Lung (tissue), 12 donors: ENCODE data around the gene IFT122. TPM values are rescaled to one million over a fixed set of nuclear protein-coding genes. Genes with fewer than 3 reads are reported as not detected.

Source experiments
- ATAC-seq: fragments of 200-7000 bp; cut with Tn5 transposase; one replicate; pipeline ENCODE4 v1.9.1; 2020; ENCODE audit warnings: moderate number of reproducible peaks; ENCODE audit not compliant: insufficient read depth, low FRiP score
- DNase-seq, 3 donors: peaks; one replicate each; pipeline ENCODE4 v3.0.0-alpha.2; 2013 to 2017
- H3K27ac ChIP-seq, 2 donors: one replicate each; pipeline ENCODE4 v1.5.1; 2013; ENCODE audit warnings: mild to moderate bottlenecking in 2 of 2, moderate library complexity in 2 of 2, control low read depth in 1 of 2, inconsistent platforms in 1 of 2, low read depth in 1 of 2, low read length in 1 of 2
- H3K27me3 ChIP-seq, 3 donors: one replicate each; pipeline ENCODE4 v1.5.1; 2013; ENCODE audit warnings: low read length in 2 of 3; ENCODE audit not compliant: control insufficient read depth in 3 of 3, insufficient read depth in 3 of 3
- H3K36me3 ChIP-seq, 4 donors: one replicate each; pipeline ENCODE4 v1.5.1; 2013; ENCODE audit warnings: low read length in 4 of 4, mild to moderate bottlenecking in 1 of 4, moderate library complexity in 1 of 4; ENCODE audit not compliant: control insufficient read depth in 4 of 4, insufficient read depth in 4 of 4
- H3K4me1 ChIP-seq, 5 donors: one replicate each; pipeline ENCODE4 v1.5.1; 2013; ENCODE audit warnings: low read length in 5 of 5, mild to moderate bottlenecking in 2 of 5, moderate library complexity in 1 of 5; ENCODE audit not compliant: control insufficient read depth in 5 of 5, insufficient read depth in 5 of 5
- H3K4me3 ChIP-seq: one replicate; pipeline ENCODE4 v1.5.1; 2013; ENCODE audit warnings: mild to moderate bottlenecking, control low read depth, moderate library complexity
- H3K9ac ChIP-seq, 2 donors: one replicate each; pipeline ENCODE4 v1.5.1; 2013; ENCODE audit warnings: low read length in 2 of 2, control low read depth in 1 of 2; ENCODE audit not compliant: insufficient read depth in 1 of 2
- H3K9me3 ChIP-seq, 4 donors: one replicate each; pipeline ENCODE4 v1.5.1; 2013; ENCODE audit warnings: low read length in 3 of 4, mild to moderate bottlenecking in 1 of 4, moderate library complexity in 1 of 4; ENCODE audit not compliant: control insufficient read depth in 4 of 4, insufficient read depth in 3 of 4
- WGBS, 2 donors: extraction: QIAGEN DNeasy Blood & Tissue Kit; methylation state at CpG; one replicate each; pipeline ENCODE4 v1.1.7; 2013; 5-methylcytosine and 5-hydroxymethylcytosine counted together
- polyA plus RNA-seq, 2 donors: library from polyadenylated mRNA; stranded (reverse); fragments of 200-250 nt; gene quantifications; one replicate each; pipeline ENCODE4 v1.2.1, GENCODE V29; 2013
- total RNA-seq, 2 donors: library from RNA; depleted of rRNA in 1 of 2; stranded (reverse); fragments of >200 nt in 1 of 2; gene quantifications; one replicate each; pipeline ENCODE4 v1.2.1, GENCODE V29; 2014 to 2021
- TF ChIP-seq, protein P1 (sequence below): IDR thresholded peaks from 2 replicates; pipeline ENCODE4 v1.5.1; 2012; ENCODE audit warnings: mild to moderate bottlenecking; ENCODE audit errors: control extremely low read depth, extremely low read depth
- donor health status: control.
- donor health status: control.
- donor health status: Bipolar disorder and iron deficiency.
- donor health status: healthy.
- donor health status: DM: yes; HTN: yes; CAD: no.

The IFT122 gene
- total and polyA plus RNA-seq, 4 donors = 11.0 to 65.7 (median 31.7) TPM

DNA sequence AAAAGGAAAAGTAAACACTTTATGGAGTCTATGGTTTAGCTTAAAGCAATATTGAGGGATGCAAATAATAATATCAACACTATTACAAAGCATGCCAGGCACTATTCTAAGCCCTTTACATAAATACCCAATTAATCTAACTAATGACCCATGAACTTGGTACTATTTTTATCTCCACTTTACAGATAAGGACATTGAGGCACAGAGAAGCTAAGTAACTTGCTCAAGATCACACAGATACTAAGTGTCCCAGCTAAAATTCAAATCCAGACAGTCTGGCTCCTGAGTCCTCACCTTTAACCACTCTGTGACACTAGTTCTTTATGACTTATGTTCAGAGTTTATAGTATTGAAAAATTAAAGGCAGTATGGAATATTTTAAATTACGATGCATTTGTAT lies 5.9 kb upstream of the IFT122 start:
- TF ChIP-seq, protein P1, sequence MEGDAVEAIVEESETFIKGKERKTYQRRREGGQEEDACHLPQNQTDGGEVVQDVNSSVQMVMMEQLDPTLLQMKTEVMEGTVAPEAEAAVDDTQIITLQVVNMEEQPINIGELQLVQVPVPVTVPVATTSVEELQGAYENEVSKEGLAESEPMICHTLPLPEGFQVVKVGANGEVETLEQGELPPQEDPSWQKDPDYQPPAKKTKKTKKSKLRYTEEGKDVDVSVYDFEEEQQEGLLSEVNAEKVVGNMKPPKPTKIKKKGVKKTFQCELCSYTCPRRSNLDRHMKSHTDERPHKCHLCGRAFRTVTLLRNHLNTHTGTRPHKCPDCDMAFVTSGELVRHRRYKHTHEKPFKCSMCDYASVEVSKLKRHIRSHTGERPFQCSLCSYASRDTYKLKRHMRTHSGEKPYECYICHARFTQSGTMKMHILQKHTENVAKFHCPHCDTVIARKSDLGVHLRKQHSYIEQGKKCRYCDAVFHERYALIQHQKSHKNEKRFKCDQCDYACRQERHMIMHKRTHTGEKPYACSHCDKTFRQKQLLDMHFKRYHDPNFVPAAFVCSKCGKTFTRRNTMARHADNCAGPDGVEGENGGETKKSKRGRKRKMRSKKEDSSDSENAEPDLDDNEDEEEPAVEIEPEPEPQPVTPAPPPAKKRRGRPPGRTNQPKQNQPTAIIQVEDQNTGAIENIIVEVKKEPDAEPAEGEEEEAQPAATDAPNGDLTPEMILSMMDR = no peak
- Histone ChIP-seq H3K9ac (no peak overlapping the region), H3K36me3 (peaks cover 16 to 40% (median 23%) of the 10 kb centered on the region in 4 donors), H3K4me1 (peaks cover 0 to 16% (median 7%) of the 10 kb centered on the region in 5 donors), H3K27ac (no peak overlapping the region), H3K9me3 (no peaks in the 10 kb centered on the region), H3K27me3 (no peaks in the 10 kb centered on the region), H3K4me3 (no peak overlapping the region)
- DNase-seq = no peak
- no peak for ATAC-seq
- 97 to 100% methylated on average over 1 of the region's 1 CpG for WGBS, 2 donors

DNA sequence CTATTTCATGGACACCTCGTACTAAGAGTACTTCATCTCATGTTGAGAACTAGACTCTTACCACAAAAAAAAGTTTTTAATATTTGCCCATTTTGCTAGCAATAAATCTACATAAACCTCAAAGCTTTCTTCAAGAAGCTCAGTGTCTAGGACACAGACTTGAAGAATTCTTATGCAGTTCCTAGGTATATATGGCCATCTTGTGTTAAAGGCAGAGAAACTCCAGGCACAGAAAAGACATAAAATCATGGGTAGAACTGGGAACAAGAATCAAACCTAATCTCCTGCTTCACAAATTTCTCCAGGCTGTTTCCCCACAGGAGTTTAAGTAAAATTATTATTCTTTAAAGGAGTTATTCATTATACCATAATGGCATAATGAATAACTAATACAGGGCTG lies 4.7 kb upstream of the IFT122 start:
- no peaks in the 10 kb centered on the region for H3K9me3 ChIP-seq
- WGBS, 2 donors = 63 to 84% methylated on average over 1 of the region's 1 CpG
- H3K27ac ChIP-seq = no peak overlapping the region
- ATAC-seq = no peak
- H3K4me1 ChIP-seq = peaks cover 0 to 16% (median 6%) of the 10 kb centered on the region in 5 donors
- H3K36me3 ChIP-seq = peaks cover 13 to 40% (median 27%) of the 10 kb centered on the region in 4 donors
- peak overlapping the region in 1 of 2 donors; percentile 35 for H3K9ac ChIP-seq
- no peak overlapping the region for H3K4me3 ChIP-seq
- no peak for DNase-seq
- TF ChIP-seq, protein P1 = no peak
- H3K27me3 ChIP-seq = no peaks in the 10 kb centered on the region

DNA sequence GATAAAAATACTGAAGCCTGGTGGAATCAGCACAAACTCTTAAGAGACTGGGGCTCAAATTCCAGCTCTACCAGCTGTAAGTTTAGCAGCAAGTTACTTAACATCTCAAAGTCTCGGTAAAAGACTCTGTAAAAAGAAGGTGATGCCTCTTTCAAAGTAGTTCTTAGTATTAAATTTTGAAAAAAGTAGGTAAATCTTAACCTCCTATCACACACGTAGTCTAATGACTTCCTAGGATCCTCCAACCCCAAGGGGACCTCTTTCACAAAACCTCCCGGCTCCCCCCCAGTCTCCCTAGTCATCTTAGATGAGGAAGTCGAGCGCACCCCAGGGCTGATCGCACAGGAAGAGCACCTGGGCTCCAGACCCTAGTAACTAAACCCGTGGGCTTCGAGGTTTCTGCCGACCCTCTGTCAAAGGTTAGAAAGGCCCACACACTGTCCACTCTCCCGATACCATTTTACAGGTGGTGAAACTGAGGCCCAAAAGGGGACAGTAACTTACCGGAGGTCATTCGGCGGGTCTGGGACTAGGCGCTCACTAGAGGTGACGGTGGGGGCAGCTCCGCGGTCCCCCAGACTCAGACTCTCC lies 703 bp upstream of the IFT122 start:
- Histone ChIP-seq H3K4me3 (peak overlapping the region; percentile 90), H3K9ac (peak overlapping the region; percentile 58 to 91), H3K9me3 (no peaks in the 10 kb centered on the region), H3K27me3 (no peaks in the 10 kb centered on the region), H3K4me1 (peaks cover 5 to 45% (median 18%) of the 10 kb centered on the region in 5 donors), H3K27ac (peak overlapping the region; percentile 84 to 91), H3K36me3 (peaks cover 0 to 14% (median 12%) of the 10 kb centered on the region in 4 donors)
- ATAC-seq = no peak
- peak in 2 of 3 donors; percentile 34 to 45 for DNase-seq
- TF ChIP-seq, protein P1 = no peak
- WGBS, 2 donors = 0 to 1% methylated on average over 17 of the region's 17 CpGs
